WTC11 (cell line): ENCODE measurements around the gene SUSD6.

ENCODE experiments used
- CBFB ChIP-seq: sonication (generic); formaldehyde crosslinking; IDR thresholded peaks from 2 replicates; pipeline ENCODE4 v1.8.1; 2022; ENCODE audit warnings: mild to moderate bottlenecking, low read depth, missing genetic modification reagents
- CREM ChIP-seq: sonication (generic); formaldehyde crosslinking; IDR thresholded peaks from 2 replicates; pipeline ENCODE4 v1.8.1; 2022; ENCODE audit warnings: mild to moderate bottlenecking, missing genetic modification reagents, moderate library complexity
- CTCF ChIP-seq: fragments of 200-600 bp; IDR thresholded peaks from 2 replicates; pipeline ENCODE4 v1.8.0; 2022; ENCODE audit warnings: antibody characterized with exemption
- GABPB1 ChIP-seq: sonication (generic); formaldehyde crosslinking; IDR thresholded peaks from 2 replicates; pipeline ENCODE4 v1.8.1; 2023; ENCODE audit warnings: mild to moderate bottlenecking, missing genetic modification reagents
- RELA ChIP-seq: sonication (generic); formaldehyde crosslinking; IDR thresholded peaks from 2 replicates; pipeline ENCODE4 v1.8.1; 2022; ENCODE audit warnings: missing genetic modification reagents, mild to moderate bottlenecking, borderline replicate concordance
- SMAD3 ChIP-seq: sonication (generic); formaldehyde crosslinking; IDR thresholded peaks from 2 replicates; pipeline ENCODE4 v1.8.0; 2022; ENCODE audit warnings: missing genetic modification reagents, mild to moderate bottlenecking, borderline replicate concordance
- SP1 ChIP-seq: sonication (generic); formaldehyde crosslinking; conservative IDR thresholded peaks from 2 replicates; pipeline ENCODE4 v1.8.1; 2022; ENCODE audit warnings: missing genetic modification reagents
- ZBTB43 ChIP-seq: sonication (generic); formaldehyde crosslinking; IDR thresholded peaks from 2 replicates; pipeline ENCODE4 v1.8.1; 2023; ENCODE audit warnings: mild to moderate bottlenecking, missing genetic modification reagents
- ZNF263 ChIP-seq: sonication (generic); formaldehyde crosslinking; IDR thresholded peaks from 2 replicates; pipeline ENCODE4 v1.8.1; 2022; ENCODE audit warnings: low read depth, mild to moderate bottlenecking, moderate library complexity, missing genetic modification reagents

- TF ChIP-seq CBFB (CRISPR knock-in tag) (no peak), SP1 (CRISPR knock-in tag) (no peak), RELA (CRISPR knock-in tag) (no peak), CTCF (no peak), CREM (no peak), ZBTB43 (no peak), GABPB1 (CRISPR knock-in tag) (no peak), ZNF263 (no peak), SMAD3 (CRISPR knock-in tag) (no peak)
Observed at GRCh38 chr14:69587389-69587788, 24.0 kb upstream of the SUSD6 start.
